ENCODE data around the gene TTC1. TPM values are rescaled to one million over a fixed set of nuclear protein-coding genes. Genes with fewer than 3 reads are reported as not detected.
"Not testable (repeated sequence)": the region's sequence is repeated elsewhere in the genome, so short reads cannot be mapped to it uniquely, and the experiment has no call there.

Gene TTC1
- total RNA-seq: 18.2 TPM

- DNase-seq (ENCODE audit: low spot score): peak; percentile 96
- peak; percentile 99 for ATAC-seq
Observed at GRCh38 chr5:160008877-160009590, at the start of gene TTC1. Gene TTC1 (plus strand): TSS chr5:160009139. CDS start chr5:160010529, 1,390 bp downstream.

GRCh38 chr5:159961176-159962160, 47.5 kb upstream of the TTC1 start:
- no peak for DNase-seq (ENCODE audit: low spot score)
- no peak for ATAC-seq

- ATAC-seq (no peak), DNase-seq (ENCODE audit: low spot score) (no peak)
Observed at GRCh38 chr5:159962214-159962613, 46.7 kb upstream of the TTC1 start.

- ATAC-seq (no peak), DNase-seq (ENCODE audit: low spot score) (no peak)
Observed at GRCh38 chr5:159963935-159964334, 45.0 kb upstream of the TTC1 start.

GRCh38 chr5:159965031-159965837, 43.7 kb upstream of the TTC1 start:
- ATAC-seq: peak; percentile 88
- peak; percentile 53 for DNase-seq (ENCODE audit: low spot score)

- ATAC-seq; DNase-seq (ENCODE audit: low spot score): not testable (repeated sequence)
Observed at GRCh38 chr5:159965838-159966128, 43.2 kb upstream of the TTC1 start.

GRCh38 chr5:159969966-159970365, 39.0 kb upstream of the TTC1 start:
- no peak for ATAC-seq

GRCh38 chr5:159971038-159971437, 37.9 kb upstream of the TTC1 start:
- DNase-seq (ENCODE audit: low spot score) (no peak), ATAC-seq (no peak)

More at GRCh38 chr5:159969966-159970365, 39.0 kb upstream of the TTC1 start:
- no peak for DNase-seq (ENCODE audit: low spot score)

GRCh38 chr5:159971514-159971913, 37.4 kb upstream of the TTC1 start:
- no peak for DNase-seq (ENCODE audit: low spot score)
- ATAC-seq: no peak

GRCh38 chr5:159971931-159972461, 36.9 kb upstream of the TTC1 start:
- ATAC-seq: peak; percentile 92

GRCh38 chr5:159972538-159973362, 36.2 kb upstream of the TTC1 start:
- ATAC-seq: no peak

More at GRCh38 chr5:159971931-159972461, 36.9 kb upstream of the TTC1 start:
- DNase-seq (ENCODE audit: low spot score): peak; percentile 48

GRCh38 chr5:159975462-159976019, 33.4 kb upstream of the TTC1 start:
- ATAC-seq (peak; percentile 15), DNase-seq (ENCODE audit: low spot score) (no peak)

More at GRCh38 chr5:159972538-159973362, 36.2 kb upstream of the TTC1 start:
- DNase-seq (ENCODE audit: low spot score): no peak

- DNase-seq (ENCODE audit: low spot score) (no peak), ATAC-seq (no peak)
Observed at GRCh38 chr5:159976921-159977320, 32.0 kb upstream of the TTC1 start.

- ATAC-seq: no peak
- DNase-seq (ENCODE audit: low spot score): no peak
Observed at GRCh38 chr5:159978358-159978757, 30.6 kb upstream of the TTC1 start.

- ATAC-seq (no peak), DNase-seq (ENCODE audit: low spot score) (no peak)
Observed at GRCh38 chr5:159982421-159983173, 26.3 kb upstream of the TTC1 start.

GRCh38 chr5:159987031-159987674, 21.8 kb upstream of the TTC1 start:
- ATAC-seq (peak; percentile 99), DNase-seq (ENCODE audit: low spot score) (peak; percentile 82)

- no peak for ATAC-seq
- DNase-seq (ENCODE audit: low spot score): no peak
Observed at GRCh38 chr5:159990506-159990905, 18.4 kb upstream of the TTC1 start.

GRCh38 chr5:159992566-159992965, 16.4 kb upstream of the TTC1 start:
- ATAC-seq: no peak
- DNase-seq (ENCODE audit: low spot score): no peak
